ENCODE measurements around the gene KIF7. TPM values are rescaled to one million over a fixed set of nuclear protein-coding genes. Genes with fewer than 3 reads are reported as not detected.

KIF7 gene
- total and polyA plus RNA-seq, 8 donors: 2.4 to 16.7 (median 13.2) TPM

- no peaks in the 10 kb centered on the region for H3K36me3 ChIP-seq
These were observed 936 bp downstream of the KIF7 start for GRCh38 chr15:89654301-89654761.

GRCh38 chr15:89653578-89653977 lies 1.7 kb downstream of the KIF7 start:
- no peak for DNase-seq
- H3K27ac ChIP-seq: no peak overlapping the region
- peaks cover 0 to 13% of the 10 kb centered on the region in 2 donors for H3K4me1 ChIP-seq
- peaks cover 8 to 49% of the 10 kb centered on the region in 2 donors for H3K27me3 ChIP-seq
- no peaks in the 10 kb centered on the region for H3K9me3 ChIP-seq
- H3K36me3 ChIP-seq: no peaks in the 10 kb centered on the region
- intact Hi-C loops (cut with DNase I): no loop called here
- TF ChIP-seq CTCF (IDR thresholded peaks at IDR 0.05): no peak
- ATAC-seq: no peak
- H3K4me3 ChIP-seq: no peak overlapping the region

More at GRCh38 chr15:89654301-89654761, 936 bp downstream of the KIF7 start:
- ATAC-seq (no peak), DNase-seq (peak in 1 of 4 donors; percentile 16)
- intact Hi-C loops (cut with DNase I): no loop called here
- peak overlapping the region; percentile 40 to 48 for H3K4me3 ChIP-seq
- TF ChIP-seq CTCF (IDR thresholded peaks at IDR 0.05): no peak
- H3K27ac ChIP-seq: no peak overlapping the region
- H3K27me3 ChIP-seq: peaks cover 8 to 49% of the 10 kb centered on the region in 2 donors
- no peaks in the 10 kb centered on the region for H3K9me3 ChIP-seq
- peaks cover 0 to 13% of the 10 kb centered on the region in 2 donors for H3K4me1 ChIP-seq

GRCh38 chr15:89652666-89653065 lies 2.6 kb downstream of the KIF7 start:
- no peaks in the 10 kb centered on the region for H3K36me3 ChIP-seq
- no peak overlapping the region for H3K27ac ChIP-seq
- H3K4me3 ChIP-seq: no peak overlapping the region
- no peak for TF ChIP-seq CTCF (IDR thresholded peaks at IDR 0.05)
- DNase-seq (no peak), ATAC-seq (no peak)
- H3K27me3 ChIP-seq: peaks cover 8 to 43% of the 10 kb centered on the region in 2 donors
- no peaks in the 10 kb centered on the region for H3K9me3 ChIP-seq
- intact Hi-C loops (cut with DNase I): no loop called here
- H3K4me1 ChIP-seq: peaks cover 0 to 13% of the 10 kb centered on the region in 2 donors

- H3K27me3 ChIP-seq: peaks cover 8 to 43% of the 10 kb centered on the region in 2 donors
- TF ChIP-seq CTCF (IDR thresholded peaks at IDR 0.05): no peak
- ATAC-seq: no peak
- H3K27ac ChIP-seq: no peak overlapping the region
- DNase-seq: no peak
- H3K9me3 ChIP-seq: no peaks in the 10 kb centered on the region
- intact Hi-C loops (cut with DNase I): no loop called here
- H3K4me1 ChIP-seq: peaks cover 0 to 13% of the 10 kb centered on the region in 2 donors
- no peak overlapping the region for H3K4me3 ChIP-seq
- no peaks in the 10 kb centered on the region for H3K36me3 ChIP-seq
These were observed 3.1 kb downstream of the KIF7 start for GRCh38 chr15:89652131-89652530.

- intact Hi-C loops (cut with DNase I): no loop called here
These were observed 5.6 kb downstream of the KIF7 start for GRCh38 chr15:89649716-89650115.

More at GRCh38 chr15:89649716-89650115, 5.6 kb downstream of the KIF7 start:
- DNase-seq (no peak), ATAC-seq (no peak)
- peaks cover 0 to 22% of the 10 kb centered on the region in 2 donors for H3K27me3 ChIP-seq
- H3K9me3 ChIP-seq: no peaks in the 10 kb centered on the region
- no peak overlapping the region for H3K27ac ChIP-seq
- no peak overlapping the region for H3K4me3 ChIP-seq
- H3K36me3 ChIP-seq: no peaks in the 10 kb centered on the region
- H3K4me1 ChIP-seq: peaks cover 0 to 5% of the 10 kb centered on the region in 2 donors
- TF ChIP-seq CTCF (IDR thresholded peaks at IDR 0.05): no peak
